Dendritic cell treated with granulocyte-macrophage colony-stimulating factor and Interleukin-4, amounts not matched to agents 40 ng/mL and 50 ng/mL, for 4 days (primary cell): ENCODE data around the gene OLIG1.

Source experiments
- H3K27ac Mint-ChIP-seq: one replicate; pipeline ENCODE4 v1.8.0; 2022; ENCODE audit warnings: mild to moderate bottlenecking, mixed read lengths
- H3K27me3 Mint-ChIP-seq: one replicate; pipeline ENCODE4 v1.8.0; 2022; ENCODE audit warnings: mild to moderate bottlenecking, mixed read lengths
- H3K36me3 Mint-ChIP-seq: one replicate; pipeline ENCODE4 v1.8.0; 2022; ENCODE audit warnings: low read depth, mixed read lengths
- H3K4me1 Mint-ChIP-seq: one replicate; pipeline ENCODE4 v1.8.0; 2022; ENCODE audit warnings: low read depth, mixed read lengths
- H3K4me3 Mint-ChIP-seq: one replicate; pipeline ENCODE4 v1.8.0; 2022; ENCODE audit warnings: mild to moderate bottlenecking, moderate library complexity, mixed read lengths
- H3K9me3 Mint-ChIP-seq: one replicate; pipeline ENCODE4 v1.8.0; 2022; ENCODE audit warnings: mixed read lengths
- intact Hi-C: fragments of 100-400 bp; cut with micrococcal nuclease; formaldehyde crosslinking; loops from one replicate; pipeline ENCODE4 v1.15.0; 2022

Gene OLIG1

DNA sequence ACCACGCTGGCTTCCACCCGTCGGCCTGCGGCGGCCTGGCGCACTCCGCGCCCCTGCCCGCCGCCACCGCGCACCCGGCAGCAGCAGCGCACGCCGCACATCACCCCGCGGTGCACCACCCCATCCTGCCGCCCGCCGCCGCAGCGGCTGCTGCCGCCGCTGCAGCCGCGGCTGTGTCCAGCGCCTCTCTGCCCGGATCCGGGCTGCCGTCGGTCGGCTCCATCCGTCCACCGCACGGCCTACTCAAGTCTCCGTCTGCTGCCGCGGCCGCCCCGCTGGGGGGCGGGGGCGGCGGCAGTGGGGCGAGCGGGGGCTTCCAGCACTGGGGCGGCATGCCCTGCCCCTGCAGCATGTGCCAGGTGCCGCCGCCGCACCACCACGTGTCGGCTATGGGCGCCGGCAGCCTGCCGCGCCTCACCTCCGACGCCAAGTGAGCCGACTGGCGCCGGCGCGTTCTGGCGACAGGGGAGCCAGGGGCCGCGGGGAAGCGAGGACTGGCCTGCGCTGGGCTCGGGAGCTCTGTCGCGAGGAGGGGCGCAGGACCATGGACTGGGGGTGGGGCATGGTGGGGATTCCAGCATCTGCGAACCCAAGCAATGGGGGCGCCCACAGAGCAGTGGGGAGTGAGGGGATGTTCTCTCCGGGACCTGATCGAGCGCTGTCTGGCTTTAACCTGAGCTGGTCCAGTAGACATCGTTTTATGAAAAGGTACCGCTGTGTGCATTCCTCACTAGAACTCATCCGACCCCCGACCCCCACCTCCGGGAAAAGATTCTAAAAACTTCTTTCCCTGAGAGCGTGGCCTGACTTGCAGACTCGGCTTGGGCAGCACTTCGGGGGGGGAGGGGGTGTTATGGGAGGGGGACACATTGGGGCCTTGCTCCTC, 42.3 kb upstream of the OLIG1 start:
- Mint-ChIP-seq H3K4me3 (no peak overlapping the region), H3K27me3 (peaks cover 97% of the 10 kb centered on the region), H3K4me1 (peaks cover 60% of the 10 kb centered on the region), H3K9me3 (no peaks in the 10 kb centered on the region), H3K27ac (no peak overlapping the region), H3K36me3 (no peaks in the 10 kb centered on the region)
- intact Hi-C loops: loop anchor here (5.0 kb wide), 1 partner anchor 45 kb away; the partner anchor contains the start of gene OLIG1

DNA sequence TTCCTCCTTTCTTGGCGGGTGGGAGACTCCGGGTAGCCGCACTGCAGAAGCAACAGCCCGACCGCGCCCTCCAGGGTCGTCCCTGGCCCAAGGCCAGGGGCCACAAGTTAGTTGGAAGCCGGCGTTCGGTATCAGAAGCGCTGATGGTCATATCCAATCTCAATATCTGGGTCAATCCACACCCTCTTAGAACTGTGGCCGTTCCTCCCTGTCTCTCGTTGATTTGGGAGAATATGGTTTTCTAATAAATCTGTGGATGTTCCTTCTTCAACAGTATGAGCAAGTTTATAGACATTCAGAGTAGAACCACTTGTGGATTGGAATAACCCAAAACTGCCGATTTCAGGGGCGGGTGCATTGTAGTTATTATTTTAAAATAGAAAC, 41.7 kb upstream of the OLIG1 start:
- no peaks in the 10 kb centered on the region for H3K36me3 Mint-ChIP-seq
- H3K9me3 Mint-ChIP-seq: no peaks in the 10 kb centered on the region

DNA sequence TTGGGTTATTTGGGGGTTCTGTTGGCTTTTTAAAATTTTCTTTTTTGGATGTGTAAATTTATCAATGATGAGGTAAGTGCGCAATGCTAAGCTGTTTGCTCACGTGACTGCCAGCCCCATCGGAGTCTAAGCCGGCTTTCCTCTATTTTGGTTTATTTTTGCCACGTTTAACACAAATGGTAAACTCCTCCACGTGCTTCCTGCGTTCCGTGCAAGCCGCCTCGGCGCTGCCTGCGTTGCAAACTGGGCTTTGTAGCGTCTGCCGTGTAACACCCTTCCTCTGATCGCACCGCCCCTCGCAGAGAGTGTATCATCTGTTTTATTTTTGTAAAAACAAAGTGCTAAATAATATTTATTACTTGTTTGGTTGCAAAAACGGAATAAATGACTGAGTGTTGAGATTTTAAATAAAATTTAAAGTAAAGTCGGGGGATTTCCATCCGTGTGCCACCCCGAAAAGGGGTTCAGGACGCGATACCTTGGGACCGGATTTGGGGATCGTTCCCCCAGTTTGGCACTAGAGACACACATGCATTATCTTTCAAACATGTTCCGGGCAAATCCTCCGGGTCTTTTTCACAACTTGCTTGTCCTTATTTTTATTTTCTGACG, 41.1 kb upstream of the OLIG1 start:
- H3K36me3 Mint-ChIP-seq: no peaks in the 10 kb centered on the region
- H3K27me3 Mint-ChIP-seq: peaks cover 99% of the 10 kb centered on the region
- H3K27ac Mint-ChIP-seq: no peak overlapping the region
- H3K9me3 Mint-ChIP-seq: no peaks in the 10 kb centered on the region
- intact Hi-C loops: loop anchor here (5.0 kb wide), 1 partner anchor 43 kb away; the partner anchor contains the start of gene OLIG1
- H3K4me3 Mint-ChIP-seq: peak overlapping the region; percentile 2
- H3K4me1 Mint-ChIP-seq: peaks cover 52% of the 10 kb centered on the region

More for the DNA sequence above, 41.7 kb upstream of the OLIG1 start:
- Mint-ChIP-seq H3K4me1 (peaks cover 56% of the 10 kb centered on the region), H3K4me3 (peak overlapping the region; percentile 23), H3K27ac (no peak overlapping the region), H3K27me3 (peaks cover 99% of the 10 kb centered on the region)
- intact Hi-C loops: loop anchor here (5.0 kb wide), 1 partner anchor 44 kb away; the partner anchor contains the start of gene OLIG1

DNA sequence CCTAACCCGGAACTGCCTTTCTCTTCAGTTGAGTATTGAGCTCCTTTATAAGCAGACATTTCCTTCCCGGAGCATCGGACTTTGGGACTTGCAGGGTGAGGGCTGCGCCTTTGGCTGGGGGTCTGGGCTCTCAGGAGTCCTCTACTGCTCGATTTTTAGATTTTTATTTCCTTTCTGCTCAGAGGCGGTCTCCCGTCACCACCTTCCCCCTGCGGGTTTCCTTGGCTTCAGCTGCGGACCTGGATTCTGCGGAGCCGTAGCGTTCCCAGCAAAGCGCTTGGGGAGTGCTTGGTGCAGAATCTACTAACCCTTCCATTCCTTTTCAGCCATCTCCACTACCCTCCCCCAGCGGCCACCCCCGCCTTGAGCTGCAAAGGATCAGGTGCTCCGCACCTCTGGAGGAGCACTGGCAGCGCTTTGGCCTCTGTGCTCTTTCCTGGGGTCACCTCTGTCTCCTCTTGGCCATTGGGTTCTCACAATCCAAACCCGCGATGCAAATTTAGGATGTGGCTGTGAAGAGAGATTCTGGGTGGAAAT, 40.5 kb upstream of the OLIG1 start:
- Mint-ChIP-seq H3K27ac (no peak overlapping the region), H3K36me3 (no peaks in the 10 kb centered on the region), H3K4me3 (peak overlapping the region; percentile 17), H3K27me3 (peaks cover 99% of the 10 kb centered on the region), H3K4me1 (peaks cover 47% of the 10 kb centered on the region), H3K9me3 (no peaks in the 10 kb centered on the region)
- intact Hi-C loops: loop anchor here (5.0 kb wide), 1 partner anchor 43 kb away; the partner anchor contains the start of gene OLIG1

DNA sequence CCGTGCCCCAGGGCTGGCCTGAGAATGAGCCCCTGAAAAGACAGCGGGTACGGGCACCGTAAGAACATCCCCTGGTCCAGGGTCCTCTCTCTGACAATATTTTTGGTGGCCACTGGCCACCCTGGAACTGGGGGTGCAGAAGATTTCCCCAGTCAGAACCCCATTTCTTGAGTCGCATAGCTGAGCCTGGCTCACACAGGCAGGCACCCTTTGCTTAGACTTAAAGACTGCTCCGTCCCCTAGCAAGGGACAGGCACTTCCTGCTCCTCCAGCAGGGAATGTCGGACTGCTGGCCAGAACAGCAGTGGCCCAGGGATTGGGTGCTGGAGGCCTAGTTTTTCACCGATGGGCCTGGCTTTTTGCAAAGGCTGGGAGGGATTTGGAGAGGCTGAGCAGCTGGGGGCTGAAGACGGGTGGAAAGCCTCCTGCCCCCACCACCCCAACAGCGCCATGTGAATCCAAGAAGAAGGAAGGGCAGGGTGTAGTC, 39.9 kb upstream of the OLIG1 start:
- Mint-ChIP-seq H3K4me3 (no peak overlapping the region), H3K36me3 (no peaks in the 10 kb centered on the region), H3K4me1 (peaks cover 47% of the 10 kb centered on the region), H3K27ac (no peak overlapping the region), H3K27me3 (peaks cover 96% of the 10 kb centered on the region), H3K9me3 (no peaks in the 10 kb centered on the region)
- intact Hi-C loops: loop anchor here (5.0 kb wide), 1 partner anchor 42 kb away; the partner anchor contains the start of gene OLIG1

DNA sequence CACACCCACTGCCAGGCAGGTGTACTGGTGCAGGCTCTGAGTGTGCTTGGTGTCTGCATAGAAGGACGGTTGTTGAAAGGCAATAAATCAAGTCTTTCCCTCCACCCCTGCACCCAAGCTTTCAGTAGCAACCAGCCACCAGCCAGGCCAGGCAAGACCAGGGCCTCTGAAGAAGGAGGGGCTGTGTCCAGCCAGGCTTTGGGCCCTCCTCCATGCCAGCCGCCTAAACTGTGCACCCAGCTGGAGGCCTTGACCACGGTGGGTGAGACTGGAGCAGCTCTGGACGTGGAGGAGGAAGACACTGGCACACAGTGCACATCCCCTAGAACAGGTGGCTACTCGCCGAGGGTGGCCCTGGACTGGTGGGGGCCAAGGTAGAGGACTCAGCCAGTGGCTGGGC, 39.3 kb upstream of the OLIG1 start:
- Mint-ChIP-seq H3K36me3 (no peaks in the 10 kb centered on the region), H3K9me3 (no peaks in the 10 kb centered on the region), H3K4me3 (no peak overlapping the region)

DNA sequence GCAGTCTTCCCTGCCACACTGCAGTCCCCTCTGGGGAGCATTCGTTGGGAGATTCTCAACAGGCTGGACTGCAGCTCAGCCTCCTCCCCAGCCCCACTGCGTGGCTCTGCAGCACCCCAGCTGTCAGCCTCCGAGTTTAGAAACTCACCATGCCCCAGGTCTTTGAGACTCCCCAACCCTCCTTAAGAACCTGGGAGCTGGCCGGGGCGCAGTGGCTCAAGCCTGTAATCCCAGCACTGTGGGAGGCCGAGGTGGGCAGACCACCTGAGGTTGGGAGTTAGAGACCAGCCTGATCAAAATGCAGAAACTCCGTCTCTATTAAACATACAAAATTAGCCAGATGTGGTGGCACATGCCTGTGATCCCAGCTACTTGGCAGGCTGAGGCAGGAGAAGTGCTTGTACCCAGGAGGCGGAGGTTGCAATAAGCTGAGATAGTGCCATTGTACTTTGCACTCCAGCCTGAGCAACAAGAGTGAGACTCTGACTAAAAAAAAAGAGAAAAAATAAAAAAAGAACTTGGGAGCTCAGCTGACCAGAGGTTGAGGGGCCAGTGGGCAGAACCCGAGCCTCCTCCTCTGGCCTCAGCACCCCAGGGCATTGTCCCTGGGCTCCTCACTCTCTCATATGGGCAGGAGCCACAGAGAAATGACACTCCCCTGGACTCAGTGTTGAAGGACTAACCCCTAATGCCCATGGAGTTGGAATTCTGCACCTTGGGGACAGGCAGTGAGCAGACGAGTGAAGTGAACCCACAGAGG, 38.6 kb upstream of the OLIG1 start:
- H3K36me3 Mint-ChIP-seq: no peaks in the 10 kb centered on the region
- H3K4me1 Mint-ChIP-seq: peaks cover 39% of the 10 kb centered on the region
- intact Hi-C loops: no loop called here
- no peaks in the 10 kb centered on the region for H3K9me3 Mint-ChIP-seq
- no peak overlapping the region for H3K27ac Mint-ChIP-seq
- peaks cover 83% of the 10 kb centered on the region for H3K27me3 Mint-ChIP-seq
- no peak overlapping the region for H3K4me3 Mint-ChIP-seq

More for the DNA sequence above, 39.3 kb upstream of the OLIG1 start:
- Mint-ChIP-seq H3K4me1 (peaks cover 41% of the 10 kb centered on the region), H3K27me3 (peaks cover 90% of the 10 kb centered on the region), H3K27ac (no peak overlapping the region)
- intact Hi-C loops: no loop called here

DNA sequence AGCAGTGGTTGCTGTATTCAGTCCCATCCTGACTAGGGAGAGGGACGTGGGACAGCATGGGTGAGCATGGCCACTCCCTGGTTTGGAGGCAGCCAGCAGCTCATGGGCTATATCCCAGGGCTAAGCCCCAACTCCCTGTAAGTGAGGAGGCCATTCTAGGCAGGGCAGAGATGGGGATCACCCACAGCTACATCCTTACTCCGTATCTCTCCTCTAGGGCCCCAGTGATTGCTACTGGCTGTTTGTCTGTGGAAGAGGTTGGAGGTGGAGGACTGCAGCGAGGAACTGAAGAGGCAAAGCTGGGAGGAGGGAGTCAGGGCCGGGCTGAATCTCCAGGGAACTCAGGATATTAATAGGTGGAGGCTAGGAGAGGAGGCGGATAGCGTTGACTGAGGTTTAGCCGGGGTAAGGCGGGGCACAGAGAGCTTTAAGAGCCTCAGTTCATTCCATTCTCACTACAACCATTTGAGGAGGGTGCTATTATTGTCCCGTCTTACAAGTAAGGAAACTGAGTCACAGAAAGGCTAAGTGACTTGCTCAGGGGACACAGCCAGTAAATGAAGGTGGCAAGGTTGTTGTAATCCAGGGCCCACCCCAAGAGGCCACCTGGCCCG, 37.4 kb upstream of the OLIG1 start:
- Mint-ChIP-seq H3K9me3 (no peaks in the 10 kb centered on the region), H3K27me3 (peaks cover 71% of the 10 kb centered on the region), H3K4me1 (peaks cover 42% of the 10 kb centered on the region), H3K36me3 (no peaks in the 10 kb centered on the region), H3K4me3 (no peak overlapping the region), H3K27ac (no peak overlapping the region)
- intact Hi-C loops: no loop called here

DNA sequence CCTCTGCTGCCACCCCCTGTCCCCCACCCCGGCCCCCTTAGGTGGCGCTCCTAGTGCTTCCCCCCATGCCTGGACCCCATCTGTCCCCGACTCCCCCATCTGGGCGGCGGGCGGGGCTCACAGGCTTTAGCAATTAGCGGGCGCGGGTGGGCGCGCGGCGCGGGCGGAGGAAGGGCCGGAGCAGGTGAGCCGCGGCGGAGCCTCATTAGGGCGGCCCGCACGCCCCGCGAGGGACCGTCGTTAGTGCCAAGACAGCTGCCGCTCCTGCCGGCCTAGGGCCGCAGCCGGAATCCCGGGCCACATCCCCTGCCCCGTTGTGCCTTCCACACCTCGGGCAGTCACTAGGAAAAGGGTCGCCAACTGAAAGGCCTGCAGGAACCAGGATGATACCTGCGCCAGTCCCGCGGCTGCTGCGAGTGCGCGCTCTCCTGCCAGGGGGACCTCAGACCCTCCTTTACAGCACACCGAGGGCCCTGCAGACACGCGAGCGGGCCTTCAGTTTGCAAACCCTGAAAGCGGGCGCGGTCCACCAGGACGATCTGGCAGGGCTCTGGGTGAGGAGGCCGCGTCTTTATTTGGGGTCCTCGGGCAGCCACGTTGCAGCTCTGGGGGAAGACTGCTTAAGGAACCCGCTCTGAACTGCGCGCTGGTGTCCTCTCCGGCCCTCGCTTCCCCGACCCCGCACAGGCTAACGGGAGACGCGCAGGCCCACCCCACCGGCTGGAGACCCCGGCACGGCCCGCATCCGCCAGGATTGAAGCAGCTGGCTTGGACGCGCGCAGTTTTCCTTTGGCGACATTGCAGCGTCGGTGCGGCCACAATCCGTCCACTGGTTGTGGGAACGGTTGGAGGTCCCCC, 36.6 kb upstream of the OLIG1 start:
- Mint-ChIP-seq H3K4me1 (peaks cover 42% of the 10 kb centered on the region), H3K27me3 (peaks cover 64% of the 10 kb centered on the region), H3K36me3 (no peaks in the 10 kb centered on the region), H3K4me3 (no peak overlapping the region), H3K9me3 (no peaks in the 10 kb centered on the region), H3K27ac (no peak overlapping the region)
- intact Hi-C loops: no loop called here

DNA sequence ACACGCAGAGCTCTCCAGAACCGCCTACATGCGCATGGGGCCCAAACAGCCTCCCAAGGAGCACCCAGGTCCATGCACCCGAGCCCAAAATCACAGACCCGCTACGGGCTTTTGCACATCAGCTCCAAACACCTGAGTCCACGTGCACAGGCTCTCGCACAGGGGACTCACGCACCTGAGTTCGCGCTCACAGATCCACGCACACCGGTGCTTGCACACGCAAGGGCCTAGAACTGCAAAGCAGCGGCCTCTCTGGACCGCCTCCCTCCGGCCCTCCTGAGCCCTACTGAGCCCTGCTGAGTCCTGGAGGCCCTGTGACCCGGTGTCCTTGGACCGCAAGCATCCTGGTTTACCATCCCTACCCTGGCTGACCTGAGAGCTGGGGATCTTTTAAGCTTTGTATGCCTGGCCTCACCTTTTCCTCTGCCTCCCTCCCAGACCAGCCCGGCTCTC, 36.0 kb upstream of the OLIG1 start:
- H3K27me3 Mint-ChIP-seq: peaks cover 57% of the 10 kb centered on the region

DNA sequence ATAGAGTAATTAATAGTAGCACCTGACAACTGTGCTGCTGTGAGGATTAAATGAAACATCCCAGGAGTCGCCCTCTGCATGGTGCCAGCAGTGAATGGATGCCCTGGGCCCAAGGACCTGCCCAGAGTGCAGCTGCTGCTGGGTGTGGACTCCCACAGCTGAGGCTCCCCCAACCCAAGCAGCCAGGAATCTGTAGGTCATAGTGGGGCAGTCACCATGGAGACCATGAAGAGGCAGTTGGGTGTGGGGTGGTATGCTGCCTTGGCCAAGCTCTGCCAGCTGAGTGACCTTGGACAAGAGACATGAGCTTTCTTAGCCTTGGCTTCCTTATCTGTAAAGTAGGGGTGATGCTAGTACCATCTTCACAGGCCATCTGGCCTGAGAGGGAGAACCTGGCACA, 34.8 kb upstream of the OLIG1 start:
- no peaks in the 10 kb centered on the region for H3K9me3 Mint-ChIP-seq
- no peak overlapping the region for H3K4me3 Mint-ChIP-seq
- no peak overlapping the region for H3K27ac Mint-ChIP-seq
- H3K36me3 Mint-ChIP-seq: no peaks in the 10 kb centered on the region
- peaks cover 36% of the 10 kb centered on the region for H3K4me1 Mint-ChIP-seq
- intact Hi-C loops: no loop called here
- H3K27me3 Mint-ChIP-seq: peaks cover 45% of the 10 kb centered on the region

More for the DNA sequence above, 36.0 kb upstream of the OLIG1 start:
- no peak overlapping the region for H3K4me3 Mint-ChIP-seq
- peaks cover 44% of the 10 kb centered on the region for H3K4me1 Mint-ChIP-seq
- intact Hi-C loops: no loop called here
- H3K36me3 Mint-ChIP-seq: no peaks in the 10 kb centered on the region
- H3K9me3 Mint-ChIP-seq: no peaks in the 10 kb centered on the region
- no peak overlapping the region for H3K27ac Mint-ChIP-seq

DNA sequence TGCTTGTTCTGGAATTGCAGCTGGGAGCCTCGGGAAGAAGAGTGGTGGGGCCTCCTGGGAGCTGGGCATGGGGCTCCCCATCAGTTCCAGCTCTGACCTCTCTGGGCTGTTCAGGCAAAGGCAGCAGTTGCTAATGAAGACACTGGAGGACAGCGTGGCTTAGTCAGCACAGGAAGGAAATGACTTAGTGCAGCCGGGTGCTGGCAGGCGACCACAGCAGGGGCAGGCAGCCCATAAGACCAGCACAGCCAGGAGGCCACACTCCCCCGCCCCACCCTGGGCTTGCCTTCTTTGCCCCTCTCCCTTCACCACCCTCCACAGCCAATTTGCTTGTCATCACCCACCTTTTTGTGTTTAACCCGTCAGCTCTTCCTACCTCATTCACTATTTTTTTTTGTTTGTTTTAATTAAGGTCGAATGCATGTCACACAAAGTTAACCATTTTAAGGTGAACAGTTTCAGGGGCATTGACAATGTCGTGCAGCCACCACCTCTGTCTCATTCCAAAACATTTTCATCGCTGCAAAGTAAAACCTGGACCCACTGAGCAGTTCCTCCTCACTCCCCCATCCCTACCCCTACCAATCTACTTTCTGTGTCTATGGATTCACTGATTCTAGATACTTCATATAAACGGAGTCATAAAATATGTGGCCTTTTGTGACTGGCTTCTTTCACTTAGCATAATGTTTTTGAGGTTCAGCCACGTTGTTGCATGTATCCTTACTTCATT, 33.3 kb upstream of the OLIG1 start:
- Mint-ChIP-seq H3K36me3 (no peaks in the 10 kb centered on the region), H3K27me3 (peaks cover 31% of the 10 kb centered on the region), H3K4me1 (peaks cover 36% of the 10 kb centered on the region), H3K9me3 (no peaks in the 10 kb centered on the region), H3K4me3 (no peak overlapping the region), H3K27ac (peak overlapping the region; percentile 72)
- intact Hi-C loops: no loop called here
